PC-3 (cell line): Measurements from ENCODE around the gene FBXO41. TPM values are rescaled to one million over a fixed set of nuclear protein-coding genes. Genes with fewer than 3 reads are reported as not detected.
A peak's percentile ranks its signal among the peaks of the same experiment; 100 is the strongest.

Experiments
- ATAC-seq: fragments of 200-7000 bp; cut with Tn5 transposase; 2 replicates; pipeline ENCODE4 v1.9.1; 2020; ENCODE audit warnings: mild to moderate bottlenecking, moderate library complexity
- BruUV-seq: library from RNA; stranded (reverse); fragments of 400-500 nt; replicated peaks from 2 replicates; lab custom pipeline; 2021; lab: Mats Ljungman, UMichigan
- CTCF ChIA-PET: fragments of 300-600 bp; sonication (Branson Sonifier 250); formaldehyde crosslinking; loops from one replicate; lab custom pipeline; 2022; ENCODE audit warnings: antibody characterized with exemption; lab: Charles Lee
- POLR2A ChIA-PET: fragments of 300-600 bp; sonication (Branson Sonifier 250); formaldehyde crosslinking; loops from one replicate; lab custom pipeline; 2022; ENCODE audit warnings: antibody characterized with exemption; ENCODE audit not compliant: unreplicated experiment; lab: Charles Lee
- DNase-seq: peaks from one replicate; pipeline ENCODE4 v3.0.0-alpha.2; 2015
- H2AFZ ChIP-seq: fragments of 300-600 bp; sonication (generic); 2 replicates; pipeline ENCODE4 v1.6.0; 2016; ENCODE audit warnings: antibody characterized with exemption, low read length
- H3F3A ChIP-seq: fragments of 300-600 bp; sonication (generic); one replicate; pipeline ENCODE4 v1.6.0; 2017; ENCODE audit warnings: antibody characterized with exemption, low read length, control low read depth, mild to moderate bottlenecking; ENCODE audit not compliant: unreplicated experiment
- H3K27ac ChIP-seq: fragments of 300-600 bp; sonication (generic); 2 replicates; pipeline ENCODE4 v1.5.1; 2016; ENCODE audit warnings: mild to moderate bottlenecking, low read length
- H3K27me3 ChIP-seq: fragments of 300-600 bp; sonication (generic); 2 replicates; pipeline ENCODE4 v1.6.1; 2016; ENCODE audit warnings: low read length, mixed read lengths
- H3K36me3 ChIP-seq: fragments of 300-600 bp; sonication (generic); 2 replicates; pipeline ENCODE4 v1.6.1; 2016; ENCODE audit warnings: low read depth, mixed run types, low read length, mixed read lengths
- H3K4me1 ChIP-seq: fragments of 300-600 bp; sonication (generic); 2 replicates; pipeline ENCODE4 v1.5.1; 2016; ENCODE audit warnings: low read length; ENCODE audit not compliant: insufficient read depth
- H3K4me2 ChIP-seq: fragments of 300-600 bp; sonication (generic); 2 replicates; pipeline ENCODE4 v1.6.0; 2016; ENCODE audit warnings: low read length
- H3K4me3 ChIP-seq: fragments of 300-600 bp; sonication (generic); 2 replicates; pipeline ENCODE4 v1.5.1; 2016; ENCODE audit warnings: mild to moderate bottlenecking, low read length, mixed read lengths
- H3K79me2 ChIP-seq: fragments of 300-600 bp; sonication (generic); 2 replicates; pipeline ENCODE4 v1.6.1; 2017; ENCODE audit warnings: low read length, mixed read lengths
- H3K9ac ChIP-seq: fragments of 300-600 bp; sonication (generic); 2 replicates; pipeline ENCODE4 v1.6.0; 2016; ENCODE audit warnings: mild to moderate bottlenecking, low read length
- H3K9me2 ChIP-seq: fragments of 300-600 bp; sonication (generic); replicated peaks from 2 replicates; pipeline ENCODE4 v1.6.1; 2016; ENCODE audit warnings: mixed run types, low read length, mixed read lengths
- H3K9me3 ChIP-seq: fragments of 300-600 bp; sonication (generic); 2 replicates; pipeline ENCODE4 v1.6.1; 2016; ENCODE audit warnings: low read length, mixed read lengths
- H4K20me1 ChIP-seq: fragments of 300-600 bp; sonication (generic); 2 replicates; pipeline ENCODE4 v1.6.1; 2016; ENCODE audit warnings: low read length, mixed read lengths
- EZH2 ChIP-seq: fragments of 300-600 bp; sonication (generic); IDR thresholded peaks from one replicate; pipeline ENCODE4 v1.6.1; 2017; ENCODE audit warnings: antibody characterized with exemption, mild to moderate bottlenecking, low read length; ENCODE audit not compliant: unreplicated experiment
- EZH2phosphoT487 ChIP-seq: fragments of 300-600 bp; sonication (generic); IDR thresholded peaks from 2 replicates; pipeline ENCODE4 v1.6.1; 2018; ENCODE audit warnings: mild to moderate bottlenecking, antibody characterized with exemption, low read length, borderline replicate concordance
- intact Hi-C: fragments of 100-400 bp; cut with micrococcal nuclease; formaldehyde crosslinking; loops from 2 replicates; pipeline ENCODE4 v1.9.0; 2023
- total RNA-seq: library from RNA; depleted of rRNA; stranded (reverse); fragments of >200 nt; gene quantifications from 2 replicates; pipeline ENCODE4 v1.2.3, GENCODE V29; 2014
- TF ChIP-seq, protein P1 (sequence below): fragments of 300-600 bp; sonication (generic); conservative IDR thresholded peaks from 2 replicates; pipeline ENCODE4 v1.5.1; 2017; ENCODE audit warnings: antibody characterized with exemption, low read depth, mild to moderate bottlenecking, low read length

FBXO41 gene
- total RNA-seq, 1 experiment from 2014 or later = 4.2 TPM

DNA sequence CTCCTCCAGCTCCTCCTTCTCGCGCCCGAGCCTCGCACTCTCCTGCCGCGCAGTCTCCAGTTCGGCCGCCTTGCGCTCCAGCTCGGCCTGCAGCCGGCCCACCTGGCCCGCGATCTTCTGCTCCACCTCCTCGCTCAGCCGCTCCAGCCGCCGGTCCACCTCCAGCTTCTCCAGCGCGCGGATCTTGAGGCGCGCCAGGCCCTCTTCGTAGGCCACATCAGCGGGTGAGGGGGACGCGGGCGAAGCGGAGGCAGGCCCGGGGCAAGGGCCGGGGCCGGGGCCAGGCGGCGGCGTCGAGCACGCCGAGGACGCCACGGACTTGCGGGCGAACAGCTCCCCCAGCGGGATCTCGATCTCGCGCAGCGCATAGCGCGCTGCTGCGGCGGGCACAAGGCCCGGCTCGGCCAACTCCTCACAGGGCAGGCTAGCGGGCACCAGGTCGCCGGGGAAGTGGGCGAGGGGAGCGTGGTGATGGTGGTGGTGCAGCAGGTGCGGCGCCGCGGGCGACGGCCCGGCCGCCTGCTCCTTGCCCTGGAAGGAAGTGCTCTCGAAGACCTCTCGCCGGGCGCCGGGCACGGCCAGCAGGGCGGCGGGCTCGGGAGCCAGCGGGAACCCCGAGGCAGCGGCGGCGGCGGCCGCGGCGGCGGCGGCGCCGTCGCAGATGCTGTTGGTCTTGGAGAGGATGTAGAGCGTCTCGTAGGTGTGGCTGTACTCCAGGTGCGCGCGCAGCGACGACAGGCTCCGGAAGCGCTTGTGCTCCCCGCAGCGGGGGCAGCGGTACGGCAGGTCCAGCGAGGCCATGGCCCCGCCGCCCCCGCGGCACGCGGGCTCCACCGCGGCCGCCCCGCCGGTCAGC is 15.2 kb downstream of the FBXO41 start:
- ATAC-seq (peak; percentile 69), DNase-seq (peak; percentile 60)
- intact Hi-C loops = no loop called here
- BruUV-seq = no TSS peak
- no peak overlapping the region for H3K27ac ChIP-seq
- peak overlapping the region; percentile 64 for H3K4me2 ChIP-seq
- no peaks in the 10 kb centered on the region for H3F3A ChIP-seq
- H3K9me2 ChIP-seq = no peaks in the 10 kb centered on the region
- TF ChIP-seq, protein P1, sequence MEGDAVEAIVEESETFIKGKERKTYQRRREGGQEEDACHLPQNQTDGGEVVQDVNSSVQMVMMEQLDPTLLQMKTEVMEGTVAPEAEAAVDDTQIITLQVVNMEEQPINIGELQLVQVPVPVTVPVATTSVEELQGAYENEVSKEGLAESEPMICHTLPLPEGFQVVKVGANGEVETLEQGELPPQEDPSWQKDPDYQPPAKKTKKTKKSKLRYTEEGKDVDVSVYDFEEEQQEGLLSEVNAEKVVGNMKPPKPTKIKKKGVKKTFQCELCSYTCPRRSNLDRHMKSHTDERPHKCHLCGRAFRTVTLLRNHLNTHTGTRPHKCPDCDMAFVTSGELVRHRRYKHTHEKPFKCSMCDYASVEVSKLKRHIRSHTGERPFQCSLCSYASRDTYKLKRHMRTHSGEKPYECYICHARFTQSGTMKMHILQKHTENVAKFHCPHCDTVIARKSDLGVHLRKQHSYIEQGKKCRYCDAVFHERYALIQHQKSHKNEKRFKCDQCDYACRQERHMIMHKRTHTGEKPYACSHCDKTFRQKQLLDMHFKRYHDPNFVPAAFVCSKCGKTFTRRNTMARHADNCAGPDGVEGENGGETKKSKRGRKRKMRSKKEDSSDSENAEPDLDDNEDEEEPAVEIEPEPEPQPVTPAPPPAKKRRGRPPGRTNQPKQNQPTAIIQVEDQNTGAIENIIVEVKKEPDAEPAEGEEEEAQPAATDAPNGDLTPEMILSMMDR = peak; percentile 10; the same call in 1 of the 2 replicates
- TF ChIP-seq EZH2 (no peak), EZH2phosphoT487 (no peak)
- H3K9me3 ChIP-seq = no peaks in the 10 kb centered on the region
- H3K4me1 ChIP-seq = 0 out of 2 replicates have a peak, but pooled peaks cover 4% of the 10 kb centered on the region
- 0 out of 2 replicates have a peak, but pooled peaks cover 4% of the 10 kb centered on the region for H3K79me2 ChIP-seq
- CTCF ChIA-PET = no interaction called here
- no peaks in the 10 kb centered on the region; the same call in 1 of the 2 replicates for H4K20me1 ChIP-seq
- peak overlapping the region; percentile 59 for H3K4me3 ChIP-seq
- peak overlapping the region; percentile 26 for H2AFZ ChIP-seq
- H3K9ac ChIP-seq = no peak overlapping the region
- no peaks in the 10 kb centered on the region for H3K27me3 ChIP-seq
- POLR2A ChIA-PET = interaction anchor here (0.6 kb wide), 1 partner anchor 16 kb away, joined by 3 read pairs; no protein-coding TSS in a partner anchor
- H3K36me3 ChIP-seq = no peaks in the 10 kb centered on the region

DNA sequence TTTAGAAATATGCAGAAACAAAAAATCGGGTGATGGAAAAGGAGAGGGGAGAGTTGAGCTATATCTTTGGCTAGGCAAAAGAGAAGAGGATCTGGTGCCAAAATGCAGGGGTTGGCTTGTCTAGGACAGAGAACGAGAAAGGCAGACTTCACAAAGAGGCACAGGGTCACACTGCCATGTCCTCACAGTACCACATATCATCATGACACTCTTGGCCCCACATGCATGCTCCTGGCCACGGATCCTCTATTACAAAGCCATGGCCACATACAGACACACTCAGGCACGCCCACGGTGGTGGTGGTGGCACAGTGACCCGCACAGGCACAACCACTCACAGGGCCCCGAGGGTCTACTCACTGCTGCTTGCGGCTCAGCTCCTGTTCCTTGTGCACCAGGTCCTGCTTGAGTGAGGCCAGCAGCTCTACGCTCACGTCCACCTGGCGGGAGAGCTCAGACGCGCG is 15.9 kb downstream of the FBXO41 start:
- peak overlapping the region; percentile 60 for H3K4me2 ChIP-seq
- H2AFZ ChIP-seq = 0 out of 2 replicates have a peak overlapping the region, but pooled peaks have one; percentile 26
- ChIA-PET CTCF (no interaction called here), POLR2A (interaction anchor here (0.6 kb wide), 1 partner anchor 17 kb away, joined by 3 read pairs; no protein-coding TSS in a partner anchor)
- H3K4me3 ChIP-seq = peak overlapping the region; percentile 53
- H3K27me3 ChIP-seq = no peaks in the 10 kb centered on the region
- H4K20me1 ChIP-seq = no peaks in the 10 kb centered on the region; the same call in 1 of the 2 replicates
- no peaks in the 10 kb centered on the region for H3F3A ChIP-seq
- H3K9me3 ChIP-seq = no peaks in the 10 kb centered on the region
- H3K79me2 ChIP-seq = 0 out of 2 replicates have a peak, but pooled peaks cover 4% of the 10 kb centered on the region
- H3K27ac ChIP-seq = no peak overlapping the region
- ATAC-seq (peak; percentile 42), DNase-seq (no peak)
- no peaks in the 10 kb centered on the region for H3K36me3 ChIP-seq
- no TSS peak for BruUV-seq
- intact Hi-C loops = no loop called here
- H3K4me1 ChIP-seq = 0 out of 2 replicates have a peak, but pooled peaks cover 4% of the 10 kb centered on the region
- H3K9me2 ChIP-seq = no peaks in the 10 kb centered on the region
- TF ChIP-seq EZH2phosphoT487 = no peak
- TF ChIP-seq EZH2 = no peak
- TF ChIP-seq, protein P1 = no peak
- no peak overlapping the region for H3K9ac ChIP-seq
